ENCODE results near the gene PNLIPRP1. TPM values are rescaled to one million over a fixed set of nuclear protein-coding genes. Genes with fewer than 3 reads are reported as not detected.
A peak's percentile ranks its signal among the peaks of the same experiment; 100 is the strongest.

Gene PNLIPRP1
- polyA plus RNA-seq, 1 donor, result 0.63 TPM

GRCh38 chr10:116599991-116600390, 9.2 kb downstream of the PNLIPRP1 start:
- 80% methylated on average over 1 of the region's 5 CpGs for WGBS (ENCODE audit: insufficient coverage, low lambda C conversion rate)
- H3K27ac ChIP-seq (ENCODE audit: low read length), result no peak overlapping the region
- H3K4me1 ChIP-seq (ENCODE audit: control insufficient read depth, insufficient read depth, low read length), result no peaks in the 10 kb centered on the region
- peaks cover 2% of the 10 kb centered on the region for H3K36me3 ChIP-seq (ENCODE audit: control insufficient read depth, insufficient read depth, low read length)
- H3K9me3 ChIP-seq (ENCODE audit: control insufficient read depth, low read depth, low read length), result no peaks in the 10 kb centered on the region
- no peak for DNase-seq
- H3K27me3 ChIP-seq (ENCODE audit: control insufficient read depth, insufficient read depth, low read length), result no peaks in the 10 kb centered on the region
- no peak overlapping the region for H3K4me3 ChIP-seq (ENCODE audit: low read length)

- no peak overlapping the region for H3K4me3 ChIP-seq (ENCODE audit: low read length)
These were observed 12.1 kb downstream of the PNLIPRP1 start for GRCh38 chr10:116602648-116603400.

GRCh38 chr10:116606061-116606483, 15.3 kb downstream of the PNLIPRP1 start:
- no peak overlapping the region for H3K27ac ChIP-seq (ENCODE audit: low read length)
- no peak overlapping the region for H3K4me3 ChIP-seq (ENCODE audit: low read length)
- peaks cover 20% of the 10 kb centered on the region for H3K4me1 ChIP-seq (ENCODE audit: control insufficient read depth, insufficient read depth, low read length)
- H3K9me3 ChIP-seq (ENCODE audit: control insufficient read depth, low read depth, low read length), result no peaks in the 10 kb centered on the region
- H3K27me3 ChIP-seq (ENCODE audit: control insufficient read depth, insufficient read depth, low read length), result no peaks in the 10 kb centered on the region
- DNase-seq, result no peak
- H3K36me3 ChIP-seq (ENCODE audit: control insufficient read depth, insufficient read depth, low read length), result peaks cover 4% of the 10 kb centered on the region
- WGBS (ENCODE audit: insufficient coverage, low lambda C conversion rate), result no CpG with 5 or more reads among the region's 8 CpGs

More at GRCh38 chr10:116602648-116603400, 12.1 kb downstream of the PNLIPRP1 start:
- Histone ChIP-seq H3K36me3 (ENCODE audit: control insufficient read depth, insufficient read depth, low read length) (peaks cover 4% of the 10 kb centered on the region), H3K4me1 (ENCODE audit: control insufficient read depth, insufficient read depth, low read length) (peaks cover 4% of the 10 kb centered on the region), H3K9me3 (ENCODE audit: control insufficient read depth, low read depth, low read length) (no peaks in the 10 kb centered on the region), H3K27me3 (ENCODE audit: control insufficient read depth, insufficient read depth, low read length) (no peaks in the 10 kb centered on the region), H3K27ac (ENCODE audit: low read length) (no peak overlapping the region)
- WGBS (ENCODE audit: insufficient coverage, low lambda C conversion rate), result no CpG with 5 or more reads among the region's 10 CpGs
- no peak for DNase-seq

GRCh38 chr10:116607336-116607735, 16.6 kb downstream of the PNLIPRP1 start:
- Histone ChIP-seq H3K4me1 (ENCODE audit: control insufficient read depth, insufficient read depth, low read length) (peaks cover 31% of the 10 kb centered on the region), H3K27ac (ENCODE audit: low read length) (no peak overlapping the region), H3K36me3 (ENCODE audit: control insufficient read depth, insufficient read depth, low read length) (peaks cover 4% of the 10 kb centered on the region), H3K9me3 (ENCODE audit: control insufficient read depth, low read depth, low read length) (no peaks in the 10 kb centered on the region), H3K27me3 (ENCODE audit: control insufficient read depth, insufficient read depth, low read length) (no peaks in the 10 kb centered on the region), H3K4me3 (ENCODE audit: low read length) (no peak overlapping the region)
- no peak for DNase-seq
- 80% methylated on average over 1 of the region's 6 CpGs for WGBS (ENCODE audit: insufficient coverage, low lambda C conversion rate)

GRCh38 chr10:116608686-116609594, 18.2 kb downstream of the PNLIPRP1 start:
- H3K27ac ChIP-seq (ENCODE audit: low read length), result peak overlapping the region; percentile 54

GRCh38 chr10:116610443-116611152, 19.8 kb downstream of the PNLIPRP1 start:
- no peak for DNase-seq
- Histone ChIP-seq H3K4me1 (ENCODE audit: control insufficient read depth, insufficient read depth, low read length) (peaks cover 32% of the 10 kb centered on the region), H3K9me3 (ENCODE audit: control insufficient read depth, low read depth, low read length) (no peaks in the 10 kb centered on the region), H3K27ac (ENCODE audit: low read length) (peak overlapping the region; percentile 73), H3K36me3 (ENCODE audit: control insufficient read depth, insufficient read depth, low read length) (no peaks in the 10 kb centered on the region), H3K4me3 (ENCODE audit: low read length) (no peak overlapping the region), H3K27me3 (ENCODE audit: control insufficient read depth, insufficient read depth, low read length) (no peaks in the 10 kb centered on the region)
- 95% methylated on average over 4 of the region's 13 CpGs for WGBS (ENCODE audit: insufficient coverage, low lambda C conversion rate)

More at GRCh38 chr10:116608686-116609594, 18.2 kb downstream of the PNLIPRP1 start:
- Histone ChIP-seq H3K4me3 (ENCODE audit: low read length) (peak overlapping the region; percentile 56), H3K27me3 (ENCODE audit: control insufficient read depth, insufficient read depth, low read length) (no peaks in the 10 kb centered on the region), H3K4me1 (ENCODE audit: control insufficient read depth, insufficient read depth, low read length) (peaks cover 32% of the 10 kb centered on the region), H3K9me3 (ENCODE audit: control insufficient read depth, low read depth, low read length) (no peaks in the 10 kb centered on the region), H3K36me3 (ENCODE audit: control insufficient read depth, insufficient read depth, low read length) (peaks cover 2% of the 10 kb centered on the region)
- WGBS (ENCODE audit: insufficient coverage, low lambda C conversion rate), result no CpG with 5 or more reads among the region's 41 CpGs
- peak in 1 of 2 donors; percentile 75 for DNase-seq

- H3K27ac ChIP-seq (ENCODE audit: low read length), result peak overlapping the region; percentile 73
- no CpG with 5 or more reads among the region's 3 CpGs for WGBS (ENCODE audit: insufficient coverage, low lambda C conversion rate)
- DNase-seq, result peak; percentile 72 to 89
These were observed 20.4 kb downstream of the PNLIPRP1 start for GRCh38 chr10:116611153-116611545.

GRCh38 chr10:116612107-116612769, 21.5 kb downstream of the PNLIPRP1 start:
- DNase-seq, result peak in 1 of 2 donors; percentile 51
- Histone ChIP-seq H3K4me3 (ENCODE audit: low read length) (no peak overlapping the region), H3K36me3 (ENCODE audit: control insufficient read depth, insufficient read depth, low read length) (no peaks in the 10 kb centered on the region), H3K27ac (ENCODE audit: low read length) (no peak overlapping the region), H3K9me3 (ENCODE audit: control insufficient read depth, low read depth, low read length) (no peaks in the 10 kb centered on the region), H3K27me3 (ENCODE audit: control insufficient read depth, insufficient read depth, low read length) (no peaks in the 10 kb centered on the region), H3K4me1 (ENCODE audit: control insufficient read depth, insufficient read depth, low read length) (peaks cover 33% of the 10 kb centered on the region)
- WGBS (ENCODE audit: insufficient coverage, low lambda C conversion rate), result 100% methylated on average over 1 of the region's 8 CpGs

More at GRCh38 chr10:116611153-116611545, 20.4 kb downstream of the PNLIPRP1 start:
- no peaks in the 10 kb centered on the region for H3K27me3 ChIP-seq (ENCODE audit: control insufficient read depth, insufficient read depth, low read length)
- H3K4me1 ChIP-seq (ENCODE audit: control insufficient read depth, insufficient read depth, low read length), result peaks cover 32% of the 10 kb centered on the region
- H3K36me3 ChIP-seq (ENCODE audit: control insufficient read depth, insufficient read depth, low read length), result no peaks in the 10 kb centered on the region
- no peaks in the 10 kb centered on the region for H3K9me3 ChIP-seq (ENCODE audit: control insufficient read depth, low read depth, low read length)
- H3K4me3 ChIP-seq (ENCODE audit: low read length), result no peak overlapping the region

- Histone ChIP-seq H3K4me3 (ENCODE audit: low read length) (no peak overlapping the region), H3K27ac (ENCODE audit: low read length) (no peak overlapping the region), H3K9me3 (ENCODE audit: control insufficient read depth, low read depth, low read length) (no peaks in the 10 kb centered on the region), H3K36me3 (ENCODE audit: control insufficient read depth, insufficient read depth, low read length) (no peaks in the 10 kb centered on the region), H3K27me3 (ENCODE audit: control insufficient read depth, insufficient read depth, low read length) (no peaks in the 10 kb centered on the region), H3K4me1 (ENCODE audit: control insufficient read depth, insufficient read depth, low read length) (peaks cover 28% of the 10 kb centered on the region)
- no peak for DNase-seq
- WGBS (ENCODE audit: insufficient coverage, low lambda C conversion rate), result no CpG with 5 or more reads among the region's 2 CpGs
These were observed 22.7 kb downstream of the PNLIPRP1 start for GRCh38 chr10:116613471-116613870.
